ENCODE results near the gene PTPRG.

Gene PTPRG

DNA sequence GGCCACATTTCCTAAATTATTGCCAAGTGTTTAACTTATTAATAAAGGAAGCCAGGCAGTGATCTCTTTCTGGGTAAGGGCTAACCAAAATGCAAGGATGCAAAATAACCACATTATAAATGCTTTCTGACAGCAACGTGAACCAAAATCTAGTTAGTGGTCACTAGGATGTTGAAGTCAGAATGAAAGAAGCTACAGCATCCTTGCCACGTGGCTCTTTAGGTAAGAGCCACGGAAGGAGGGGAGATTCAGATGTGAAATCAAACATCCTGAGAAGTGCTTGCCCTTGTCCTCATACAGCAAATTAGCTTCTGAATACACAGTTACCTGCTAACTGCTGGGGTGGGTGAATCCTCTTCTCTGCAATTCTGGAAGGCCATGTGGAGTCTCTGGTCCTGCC is 565.7 kb downstream of the PTPRG start:
- Mint-ChIP-seq H3K27ac (no peak overlapping the region), H3K4me3 (no peak overlapping the region), H3K4me1 (no peaks in the 10 kb centered on the region), H3K36me3 (no peaks in the 10 kb centered on the region), H3K9me3 (peaks cover 2% of the 10 kb centered on the region)
- no peak for ATAC-seq
- no peak for DNase-seq (ENCODE audit: low spot score in 2 of 2)

- H3K36me3 Mint-ChIP-seq: no peaks in the 10 kb centered on the region
- H3K4me3 Mint-ChIP-seq: no peak overlapping the region
- no peak overlapping the region for H3K27ac Mint-ChIP-seq
- ATAC-seq: no peak
- H3K4me1 Mint-ChIP-seq: no peaks in the 10 kb centered on the region
- DNase-seq (ENCODE audit: low spot score in 2 of 2): no peak
- peaks cover 2% of the 10 kb centered on the region for H3K9me3 Mint-ChIP-seq
Observed at GRCh38 chr3:62128051-62128450, 566.7 kb downstream of the PTPRG start.

DNA sequence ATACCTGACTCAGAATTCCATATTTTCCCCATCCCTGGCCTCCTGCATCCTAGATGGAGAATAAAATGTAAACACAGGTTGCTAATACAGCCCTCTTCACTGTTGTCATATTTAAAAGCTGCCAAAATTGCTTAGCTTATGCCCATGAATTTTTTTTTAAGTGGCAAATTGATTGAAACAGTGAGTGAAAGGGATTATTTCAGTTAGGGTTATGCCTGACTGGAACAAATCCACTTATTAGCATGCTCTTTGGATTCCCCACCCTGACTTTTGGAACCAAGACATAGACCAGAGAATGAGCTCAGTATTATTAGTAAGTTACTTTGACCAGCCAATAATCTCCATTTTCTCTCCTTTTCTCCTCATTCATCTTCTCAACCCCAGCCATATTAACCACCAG is 567.3 kb downstream of the PTPRG start:
- Mint-ChIP-seq H3K4me3 (no peak overlapping the region), H3K36me3 (no peaks in the 10 kb centered on the region), H3K27ac (no peak overlapping the region), H3K9me3 (peaks cover 2% of the 10 kb centered on the region), H3K4me1 (no peaks in the 10 kb centered on the region)
- no peak for ATAC-seq
- no peak for DNase-seq (ENCODE audit: low spot score in 2 of 2)

DNA sequence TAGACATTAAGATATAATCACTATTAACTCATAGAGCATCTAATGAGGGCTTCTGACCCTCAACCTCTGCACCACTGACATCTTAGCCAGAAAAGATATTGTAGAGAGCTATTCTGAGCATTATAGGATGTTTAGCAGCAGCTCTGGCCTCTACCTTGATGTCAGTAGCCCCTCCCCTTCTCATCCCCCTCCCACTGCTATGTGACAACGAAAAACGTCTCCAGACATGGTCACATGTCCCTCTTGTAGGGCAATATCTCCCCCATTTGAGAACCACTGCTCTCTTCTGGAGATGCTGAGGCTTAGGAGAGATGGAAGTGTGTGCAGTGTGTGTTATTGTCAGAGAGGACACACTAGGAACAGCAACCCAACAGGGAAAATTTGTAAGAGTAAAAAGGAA is 569.7 kb downstream of the PTPRG start:
- ATAC-seq: no peak
- no peak overlapping the region for H3K4me3 Mint-ChIP-seq
- H3K9me3 Mint-ChIP-seq: peaks cover 3% of the 10 kb centered on the region
- DNase-seq (ENCODE audit: low spot score in 2 of 2): no peak
- H3K27ac Mint-ChIP-seq: no peak overlapping the region
- no peaks in the 10 kb centered on the region for H3K4me1 Mint-ChIP-seq
- no peaks in the 10 kb centered on the region for H3K36me3 Mint-ChIP-seq

GRCh38 chr3:62131620-62132019 is 570.2 kb downstream of the PTPRG start:
- Mint-ChIP-seq H3K9me3 (peaks cover 3% of the 10 kb centered on the region), H3K36me3 (no peaks in the 10 kb centered on the region), H3K27ac (no peak overlapping the region), H3K4me1 (no peaks in the 10 kb centered on the region), H3K4me3 (no peak overlapping the region)
- ATAC-seq (no peak), DNase-seq (ENCODE audit: low spot score in 2 of 2) (no peak)

- H3K36me3 Mint-ChIP-seq: no peaks in the 10 kb centered on the region
- no peak overlapping the region for H3K27ac Mint-ChIP-seq
- H3K4me3 Mint-ChIP-seq: no peak overlapping the region
- no peak for DNase-seq (ENCODE audit: low spot score in 2 of 2)
- H3K4me1 Mint-ChIP-seq: no peaks in the 10 kb centered on the region
- no peak for ATAC-seq
- peaks cover 3% of the 10 kb centered on the region for H3K9me3 Mint-ChIP-seq
Observed at GRCh38 chr3:62132027-62132602, 570.7 kb downstream of the PTPRG start.

DNA sequence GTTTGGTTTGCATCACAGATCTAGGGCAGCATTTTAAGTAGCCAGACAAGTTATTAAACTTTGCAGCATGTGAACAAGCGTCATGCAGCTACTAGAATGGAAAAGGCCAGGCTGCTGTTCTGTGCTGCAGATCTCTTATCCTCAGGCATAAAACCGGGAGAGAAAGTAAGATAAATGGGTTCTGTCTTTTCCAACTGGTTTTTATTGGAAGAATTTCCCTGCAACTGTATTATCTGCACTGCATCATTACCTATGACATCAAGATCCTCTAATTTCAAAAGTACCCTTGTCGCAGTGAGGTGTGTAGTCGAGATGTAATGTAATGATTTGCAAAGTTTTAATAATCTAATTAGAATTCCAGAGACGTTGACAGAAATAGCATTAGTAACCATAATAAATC is 571.6 kb downstream of the PTPRG start:
- Mint-ChIP-seq H3K4me1 (no peaks in the 10 kb centered on the region), H3K9me3 (peaks cover 3% of the 10 kb centered on the region), H3K27ac (no peak overlapping the region), H3K36me3 (no peaks in the 10 kb centered on the region), H3K4me3 (no peak overlapping the region)
- ATAC-seq (no peak), DNase-seq (ENCODE audit: low spot score in 2 of 2) (no peak)

DNA sequence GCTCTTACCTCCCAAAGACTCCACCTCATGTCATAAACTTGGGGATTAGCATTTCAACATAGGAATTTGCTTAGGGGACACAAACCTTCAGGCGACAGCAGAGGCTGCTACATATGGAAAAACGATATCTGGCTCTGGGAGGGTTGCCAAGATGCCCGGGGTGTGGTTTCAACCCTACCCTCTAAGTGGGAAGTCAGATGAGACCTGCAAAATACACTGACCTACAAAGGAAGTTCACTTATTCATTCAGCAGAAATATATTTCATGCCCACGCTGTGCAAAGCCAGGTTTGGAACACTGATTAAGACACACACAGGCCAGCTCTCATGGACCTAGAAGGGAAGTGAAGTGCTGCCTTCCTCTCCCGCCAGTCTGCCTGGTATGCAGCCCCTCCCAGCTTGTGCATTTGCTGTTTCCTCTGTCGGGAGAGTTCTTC is 572.7 kb downstream of the PTPRG start:
- peaks cover 3% of the 10 kb centered on the region for H3K9me3 Mint-ChIP-seq
- ATAC-seq (no peak), DNase-seq (ENCODE audit: low spot score in 2 of 2) (no peak)
- no peak overlapping the region for H3K27ac Mint-ChIP-seq
- H3K4me3 Mint-ChIP-seq: no peak overlapping the region
- no peaks in the 10 kb centered on the region for H3K36me3 Mint-ChIP-seq
- H3K4me1 Mint-ChIP-seq: no peaks in the 10 kb centered on the region

GRCh38 chr3:62135741-62136140 is 574.4 kb downstream of the PTPRG start:
- ATAC-seq (no peak), DNase-seq (ENCODE audit: low spot score in 2 of 2) (no peak)
- Mint-ChIP-seq H3K27ac (no peak overlapping the region), H3K4me3 (no peak overlapping the region), H3K9me3 (peaks cover 3% of the 10 kb centered on the region), H3K36me3 (no peaks in the 10 kb centered on the region), H3K4me1 (no peaks in the 10 kb centered on the region)

DNA sequence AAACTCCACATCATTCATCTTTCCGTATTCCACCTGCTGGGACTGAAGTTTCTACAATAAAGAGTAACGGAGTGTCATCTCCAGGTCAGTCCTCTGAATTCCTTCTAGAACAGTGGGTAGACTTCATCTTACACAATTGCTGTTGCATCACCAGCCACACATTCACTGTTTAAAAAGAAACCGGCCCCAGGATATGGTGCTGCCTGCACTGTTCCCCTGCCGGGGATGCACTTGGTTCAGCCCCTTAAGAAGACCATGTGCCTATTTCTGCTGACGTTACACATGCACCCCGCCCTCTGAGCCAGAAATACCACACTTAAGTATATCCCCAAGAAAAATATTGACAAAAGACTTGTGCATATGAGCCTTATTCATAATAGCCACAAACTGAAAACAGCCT is 578.6 kb downstream of the PTPRG start:
- Mint-ChIP-seq H3K27ac (no peak overlapping the region), H3K36me3 (no peaks in the 10 kb centered on the region), H3K4me3 (no peak overlapping the region), H3K4me1 (no peaks in the 10 kb centered on the region), H3K9me3 (no peaks in the 10 kb centered on the region)
- no peak for ATAC-seq
- DNase-seq (ENCODE audit: low spot score in 2 of 2): no peak

DNA sequence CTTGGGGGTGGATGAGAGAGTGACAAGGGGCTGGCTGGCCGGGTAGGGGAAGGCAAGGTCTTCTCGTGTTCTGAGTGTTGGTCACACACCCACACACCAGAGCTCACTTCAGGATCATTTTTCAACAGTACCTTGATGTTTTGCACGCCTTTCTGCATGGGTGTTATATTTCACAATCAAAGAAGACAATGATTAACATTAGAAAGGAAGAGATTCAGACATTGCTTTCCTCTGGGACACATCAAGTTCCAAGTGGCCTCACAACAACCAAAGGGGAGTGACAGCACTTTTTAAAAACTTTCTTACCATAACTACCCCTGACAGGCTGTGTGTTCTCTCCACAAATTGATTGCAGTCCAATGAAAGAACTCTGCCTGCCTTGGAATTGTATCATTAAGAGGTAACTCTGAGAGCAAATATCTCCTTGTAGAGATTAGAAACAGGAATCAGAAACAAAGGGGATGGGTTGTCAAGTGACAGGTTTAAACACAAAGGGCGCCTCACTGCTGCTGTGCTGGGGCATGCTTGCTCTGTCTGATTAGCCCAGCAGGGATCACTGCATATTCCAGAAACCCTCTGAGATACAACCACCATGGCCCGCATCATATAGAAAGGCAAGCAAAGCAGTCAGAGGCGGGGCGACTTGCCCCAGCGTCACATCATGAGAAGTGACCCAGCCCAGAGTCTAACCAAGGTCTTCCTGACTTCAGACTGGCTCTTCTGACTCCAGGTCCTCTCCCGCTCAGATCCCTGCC is 581.1 kb downstream of the PTPRG start:
- Mint-ChIP-seq H3K9me3 (no peaks in the 10 kb centered on the region), H3K4me1 (no peaks in the 10 kb centered on the region), H3K27ac (no peak overlapping the region), H3K36me3 (no peaks in the 10 kb centered on the region), H3K4me3 (no peak overlapping the region)
- no peak for DNase-seq (ENCODE audit: low spot score in 2 of 2)
- no peak for ATAC-seq

- DNase-seq (ENCODE audit: low spot score in 2 of 2): no peak
- ATAC-seq: no peak
- no peak overlapping the region for H3K27ac Mint-ChIP-seq
- H3K4me3 Mint-ChIP-seq: no peak overlapping the region
- no peaks in the 10 kb centered on the region for H3K36me3 Mint-ChIP-seq
- no peaks in the 10 kb centered on the region for H3K9me3 Mint-ChIP-seq
- H3K4me1 Mint-ChIP-seq: no peaks in the 10 kb centered on the region
Observed at GRCh38 chr3:62143843-62144450, 582.6 kb downstream of the PTPRG start.

DNA sequence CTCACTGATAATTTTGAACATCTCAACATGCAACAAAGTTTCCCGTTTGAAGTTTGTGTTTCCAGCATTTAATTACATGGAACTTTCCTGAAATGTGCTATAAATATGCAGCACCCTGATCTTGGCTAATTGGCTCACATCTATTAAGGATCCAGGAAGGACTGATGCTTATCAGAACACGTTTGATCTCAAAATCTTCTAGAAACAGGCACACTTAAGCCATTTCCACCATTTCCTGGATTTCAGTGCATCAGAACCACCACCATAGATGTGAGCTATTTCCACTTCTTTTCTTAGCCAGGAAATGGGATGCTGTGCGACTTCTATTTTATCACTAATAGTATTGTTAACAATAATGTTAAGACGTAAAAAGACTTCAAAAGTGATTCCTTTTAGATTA is 583.1 kb downstream of the PTPRG start:
- no peaks in the 10 kb centered on the region for H3K36me3 Mint-ChIP-seq
- no peaks in the 10 kb centered on the region for H3K4me1 Mint-ChIP-seq
- no peak overlapping the region for H3K4me3 Mint-ChIP-seq
- ATAC-seq (no peak), DNase-seq (ENCODE audit: low spot score in 2 of 2) (no peak)
- peaks cover under 1% of the 10 kb centered on the region for H3K9me3 Mint-ChIP-seq
- no peak overlapping the region for H3K27ac Mint-ChIP-seq

GRCh38 chr3:62145086-62145757 is 583.9 kb downstream of the PTPRG start:
- Mint-ChIP-seq H3K9me3 (peaks cover 6% of the 10 kb centered on the region), H3K27ac (no peak overlapping the region), H3K4me1 (no peaks in the 10 kb centered on the region), H3K4me3 (no peak overlapping the region), H3K36me3 (no peaks in the 10 kb centered on the region)
- ATAC-seq (no peak), DNase-seq (ENCODE audit: low spot score in 2 of 2) (no peak)

- H3K4me3 Mint-ChIP-seq: no peak overlapping the region
- H3K4me1 Mint-ChIP-seq: no peaks in the 10 kb centered on the region
- no peaks in the 10 kb centered on the region for H3K36me3 Mint-ChIP-seq
- DNase-seq (ENCODE audit: low spot score in 2 of 2) (no peak), ATAC-seq (no peak)
- H3K27ac Mint-ChIP-seq: no peak overlapping the region
- H3K9me3 Mint-ChIP-seq: peaks cover 9% of the 10 kb centered on the region
Observed at GRCh38 chr3:62149539-62149938, 588.2 kb downstream of the PTPRG start.

DNA sequence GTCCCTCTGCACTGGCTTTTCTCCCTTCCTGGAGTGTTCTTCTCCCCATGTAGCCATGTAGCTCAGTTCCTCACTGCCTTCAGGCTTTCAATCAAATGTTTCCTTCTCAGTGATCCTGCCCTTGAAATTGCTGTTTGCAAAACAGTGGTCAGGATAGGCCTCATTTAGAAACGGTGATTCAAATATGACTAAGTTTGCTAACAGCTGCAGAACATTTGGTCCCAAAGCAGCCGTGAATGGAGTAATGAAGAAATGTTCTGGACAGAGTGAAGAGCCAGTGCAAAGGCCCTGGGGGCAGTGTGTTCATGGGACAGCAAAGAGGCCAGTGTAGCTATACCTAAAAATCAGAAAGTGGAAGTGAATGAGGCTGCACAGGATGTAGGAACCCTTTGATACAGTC is 588.6 kb downstream of the PTPRG start:
- Mint-ChIP-seq H3K27ac (no peak overlapping the region), H3K36me3 (no peaks in the 10 kb centered on the region), H3K4me3 (no peak overlapping the region), H3K9me3 (peaks cover 9% of the 10 kb centered on the region), H3K4me1 (no peaks in the 10 kb centered on the region)
- no peak for ATAC-seq
- no peak for DNase-seq (ENCODE audit: low spot score in 2 of 2)
